ENCODE results near the gene IVL.

DNA sequence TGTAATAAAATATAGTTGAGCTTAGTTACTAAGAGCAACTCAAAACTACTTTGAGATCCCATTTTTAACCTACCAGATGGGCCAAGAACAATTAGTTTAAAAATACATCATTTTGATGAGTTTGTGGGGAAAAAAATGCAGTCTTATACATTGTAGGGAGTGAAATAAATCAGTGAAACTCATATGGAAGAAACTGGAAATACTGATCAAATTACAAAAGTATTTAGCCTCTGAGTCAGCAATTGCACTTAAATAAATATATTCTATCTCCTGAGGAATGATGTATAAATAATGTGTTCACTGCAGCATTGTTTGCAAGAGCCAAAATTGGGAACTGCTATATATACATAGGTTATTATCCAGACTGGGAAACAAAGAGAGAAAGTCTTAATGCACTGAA, 34.9 kb upstream of the IVL start:
- TF ChIP-seq POLR2A (IDR thresholded peaks at IDR 0.05) (no peak), CTCF (IDR thresholded peaks at IDR 0.05) (no peak)

All from adrenal gland (tissue), 5 donors.